ENCODE data around the gene AMBRA1. TPM values are rescaled to one million over a fixed set of nuclear protein-coding genes. Genes with fewer than 3 reads are reported as not detected.

Gene AMBRA1
- total and polyA plus RNA-seq, 12 donors = 5.2 to 23.3 (median 16.0) TPM

DNA sequence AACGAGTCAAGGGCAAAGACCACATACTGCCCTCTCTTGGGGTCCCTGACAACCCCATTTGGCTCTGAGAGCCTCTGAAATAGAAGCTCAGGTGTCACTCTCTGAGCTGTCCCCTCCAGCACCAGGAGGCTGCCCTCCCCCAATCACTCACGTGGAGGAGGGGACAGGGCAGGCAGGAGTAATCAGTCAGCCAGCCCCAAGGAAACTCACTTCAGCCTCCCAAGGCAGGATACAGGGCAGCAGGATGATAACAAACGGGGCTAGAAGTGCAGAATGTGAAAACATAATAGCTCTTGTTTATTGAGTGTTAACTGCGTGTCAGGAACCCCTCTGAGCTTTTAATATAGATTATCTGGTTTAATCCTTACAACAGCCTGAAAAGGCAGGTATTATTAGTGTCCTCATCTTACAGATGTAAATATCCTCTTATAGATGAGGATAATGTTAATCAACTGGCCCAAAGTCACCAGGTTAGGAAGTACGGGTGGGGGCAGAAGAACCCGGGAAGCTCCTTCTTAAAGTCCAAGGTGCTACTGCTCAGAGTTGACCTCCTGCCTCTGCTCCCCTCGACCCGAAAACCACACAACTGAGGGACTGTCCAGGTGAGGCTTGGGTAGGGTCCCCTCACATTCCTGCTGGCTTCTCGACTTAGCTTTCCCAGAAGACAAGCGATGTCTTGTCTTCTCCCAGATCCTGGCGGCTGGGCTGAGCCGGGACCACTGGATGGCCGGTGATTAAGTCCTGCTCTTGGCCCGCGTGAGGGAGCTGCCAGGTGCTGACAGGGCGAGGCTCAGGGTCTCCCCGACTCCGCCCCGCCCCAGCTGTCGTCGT, 205.0 kb downstream of the AMBRA1 start:
- no peak overlapping the region for H3K27ac ChIP-seq
- H3K36me3 ChIP-seq = no peaks in the 10 kb centered on the region
- TF ChIP-seq, protein P1, sequence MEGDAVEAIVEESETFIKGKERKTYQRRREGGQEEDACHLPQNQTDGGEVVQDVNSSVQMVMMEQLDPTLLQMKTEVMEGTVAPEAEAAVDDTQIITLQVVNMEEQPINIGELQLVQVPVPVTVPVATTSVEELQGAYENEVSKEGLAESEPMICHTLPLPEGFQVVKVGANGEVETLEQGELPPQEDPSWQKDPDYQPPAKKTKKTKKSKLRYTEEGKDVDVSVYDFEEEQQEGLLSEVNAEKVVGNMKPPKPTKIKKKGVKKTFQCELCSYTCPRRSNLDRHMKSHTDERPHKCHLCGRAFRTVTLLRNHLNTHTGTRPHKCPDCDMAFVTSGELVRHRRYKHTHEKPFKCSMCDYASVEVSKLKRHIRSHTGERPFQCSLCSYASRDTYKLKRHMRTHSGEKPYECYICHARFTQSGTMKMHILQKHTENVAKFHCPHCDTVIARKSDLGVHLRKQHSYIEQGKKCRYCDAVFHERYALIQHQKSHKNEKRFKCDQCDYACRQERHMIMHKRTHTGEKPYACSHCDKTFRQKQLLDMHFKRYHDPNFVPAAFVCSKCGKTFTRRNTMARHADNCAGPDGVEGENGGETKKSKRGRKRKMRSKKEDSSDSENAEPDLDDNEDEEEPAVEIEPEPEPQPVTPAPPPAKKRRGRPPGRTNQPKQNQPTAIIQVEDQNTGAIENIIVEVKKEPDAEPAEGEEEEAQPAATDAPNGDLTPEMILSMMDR (IDR thresholded peaks at IDR 0.05) = no peak
- intact Hi-C loops (cut with DNase I) = loop anchor here in 7 of 10 donors (1.0 to 10.0 kb wide), 6 partner anchors 138 to 226 kb away; partner anchors contain the start of genes ATG13 (in 3 of the 7) and HARBI1 (in 3 of the 7)
- DNase-seq (no peak), ATAC-seq (peak in 2 of 8 donors; percentile 2 to 7)
- peak overlapping the region in 8 of 10 donors; percentile 32 to 59 (median 52) for H3K4me3 ChIP-seq
- no peaks in the 10 kb centered on the region for H3K9me3 ChIP-seq
- 8 to 11% methylated on average over 21 of the region's 21 CpGs for WGBS, 2 donors
- peaks cover 19 to 50% (median 34%) of the 10 kb centered on the region in 9 donors for H3K4me1 ChIP-seq
- peaks cover 21 to 72% (median 49%) of the 10 kb centered on the region in 7 donors for H3K27me3 ChIP-seq

DNA sequence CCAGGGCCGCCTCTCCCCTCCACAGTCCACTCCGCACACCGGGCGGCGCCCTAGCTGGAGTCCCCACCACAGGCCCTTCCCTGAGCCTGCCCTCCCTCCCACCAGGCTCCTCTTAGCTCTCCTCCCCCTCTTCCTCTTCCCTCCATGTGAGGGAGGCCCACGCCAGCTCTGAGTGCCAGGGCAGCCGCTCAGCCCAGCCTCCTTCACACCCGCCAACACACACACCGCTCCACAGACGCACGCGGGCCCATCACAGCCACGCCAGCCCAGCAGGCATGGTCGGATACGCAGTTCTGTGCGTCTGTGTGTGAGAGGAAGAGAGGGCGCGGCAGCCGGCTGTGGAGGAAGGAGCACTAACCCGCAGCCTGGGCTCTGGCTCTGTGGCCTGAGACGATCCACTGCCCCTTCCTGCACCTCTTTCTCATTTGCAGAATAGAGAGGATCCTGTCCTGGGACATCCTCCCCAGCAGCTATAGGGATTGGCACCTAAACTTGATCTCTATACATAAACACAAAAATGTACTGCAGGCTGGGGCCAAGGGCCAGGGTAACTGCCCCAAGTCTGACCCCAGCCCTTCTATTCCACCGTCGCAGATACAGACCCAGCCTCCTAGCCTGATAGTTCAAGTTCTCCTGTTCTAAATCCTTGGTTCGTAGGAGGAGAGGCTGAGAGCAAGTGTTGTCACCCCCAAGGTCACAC, 205.8 kb downstream of the AMBRA1 start:
- no peak overlapping the region for H3K27ac ChIP-seq
- no peaks in the 10 kb centered on the region for H3K36me3 ChIP-seq
- 33 to 35% methylated on average over 24 of the region's 24 CpGs for WGBS, 2 donors
- H3K4me1 ChIP-seq = peaks cover 18 to 49% (median 32%) of the 10 kb centered on the region in 9 donors
- no peaks in the 10 kb centered on the region for H3K9me3 ChIP-seq
- ATAC-seq = no peak
- intact Hi-C loops (cut with DNase I) = loop anchor here in 8 of 10 donors (2.0 to 10.0 kb wide), 6 partner anchors 139 to 227 kb away; partner anchors contain the start of genes ATG13 (in 3 of the 8) and HARBI1 (in 3 of the 8)
- H3K4me3 ChIP-seq = no peak overlapping the region
- TF ChIP-seq, protein P1 (IDR thresholded peaks at IDR 0.05) = no peak
- H3K27me3 ChIP-seq = peaks cover 21 to 76% (median 49%) of the 10 kb centered on the region in 7 donors
- peak in 1 of 2 donors; percentile 17 for DNase-seq

DNA sequence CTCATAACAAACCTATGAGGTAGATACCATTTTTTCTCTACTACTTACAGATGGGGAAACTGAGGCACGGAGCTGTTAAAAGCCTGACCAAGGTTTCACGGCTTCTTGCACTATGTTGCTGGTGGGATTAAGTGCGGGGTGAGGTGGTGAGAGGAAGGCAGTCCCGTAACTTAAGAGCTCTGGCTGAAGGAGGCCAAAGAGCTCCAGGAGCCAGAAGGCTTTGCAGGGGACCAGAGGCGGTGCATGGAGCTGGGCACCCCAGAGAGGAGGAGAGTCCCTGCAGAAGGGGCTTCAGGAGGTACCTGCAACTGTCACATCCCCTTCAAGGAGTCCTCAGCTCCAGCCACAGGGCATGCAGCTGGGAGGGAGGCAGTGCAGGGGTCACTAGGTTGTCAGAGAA, 206.4 kb downstream of the AMBRA1 start:
- no peak for DNase-seq
- H3K4me1 ChIP-seq = peaks cover 14 to 49% (median 30%) of the 10 kb centered on the region in 9 donors
- H3K9me3 ChIP-seq = no peaks in the 10 kb centered on the region
- no peaks in the 10 kb centered on the region for H3K36me3 ChIP-seq
- WGBS, 2 donors = 81 to 82% methylated on average over 5 of the region's 5 CpGs
- H3K27me3 ChIP-seq = peaks cover 21 to 75% (median 49%) of the 10 kb centered on the region in 7 donors
- no peak for ATAC-seq
- intact Hi-C loops (cut with DNase I) = loop anchor here in 8 of 10 donors (2.0 to 10.0 kb wide), 5 partner anchors 140 to 227 kb away; partner anchors contain the start of genes ATG13 (in 3 of the 8) and HARBI1 (in 3 of the 8)
- no peak overlapping the region for H3K4me3 ChIP-seq
- TF ChIP-seq, protein P1 (IDR thresholded peaks at IDR 0.05) = no peak
- no peak overlapping the region for H3K27ac ChIP-seq

DNA sequence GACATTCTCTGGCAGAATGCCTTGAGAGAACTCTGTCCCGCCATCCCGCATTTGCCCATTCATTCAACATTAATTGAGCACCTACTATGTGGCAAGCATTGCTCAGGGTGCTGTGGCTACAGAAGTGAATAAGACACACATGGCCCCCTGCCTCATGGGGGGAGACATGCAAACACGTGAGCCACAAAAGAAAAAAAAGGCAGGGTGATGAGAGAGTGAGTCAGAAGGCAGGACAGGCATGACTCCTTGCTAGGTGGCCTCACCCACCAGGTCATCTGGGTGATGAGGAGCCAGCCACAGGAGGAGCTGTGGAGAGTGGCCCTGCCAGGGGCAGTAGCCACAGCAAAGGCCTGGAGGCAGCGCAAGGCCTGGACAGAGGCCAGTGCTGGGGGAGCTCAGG, 207.1 kb downstream of the AMBRA1 start:
- Histone ChIP-seq H3K4me1 (peaks cover 13 to 54% (median 35%) of the 10 kb centered on the region in 9 donors), H3K4me3 (no peak overlapping the region), H3K27ac (no peak overlapping the region), H3K36me3 (no peaks in the 10 kb centered on the region), H3K27me3 (peaks cover 18 to 75% (median 41%) of the 10 kb centered on the region in 7 donors), H3K9me3 (no peaks in the 10 kb centered on the region)
- no peak for DNase-seq
- intact Hi-C loops (cut with DNase I) = loop anchor here in 8 of 10 donors (2.0 to 10.0 kb wide), 5 partner anchors 141 to 228 kb away; partner anchors contain the start of genes ATG13 (in 3 of the 8) and HARBI1 (in 3 of the 8)
- no peak for ATAC-seq
- TF ChIP-seq, protein P1 (IDR thresholded peaks at IDR 0.05) = no peak
- WGBS, 2 donors = 94% methylated on average over 4 of the region's 4 CpGs
